HuH-7.5 (cell line): ENCODE measurements around the gene NXF1.
"Not testable (repeated sequence)": the region's sequence is repeated elsewhere in the genome, so short reads cannot be mapped to it uniquely, and the experiment has no call there.

ENCODE experiments used
- DNase-seq: peaks from one replicate; pipeline ENCODE4 v3.0.0; 2011; ENCODE audit warnings: low spot score

The NXF1 gene

GRCh38 chr11:62832336-62833234, 27.3 kb upstream of the NXF1 start, which contains the start of gene TEX54:
TSS of gene TEX54 (minus strand) at chr11:62832841.
- no peak for DNase-seq

- DNase-seq, result peak; percentile 93
These were observed 26.5 kb upstream of the NXF1 start, which contains the start of gene STX5 for GRCh38 chr11:62831520-62832335. TSS of gene STX5 (minus strand) at chr11:62832051. CDS start at chr11:62831243, 808 bp downstream.

- no peak for DNase-seq
These were observed 25.8 kb upstream of the NXF1 start for GRCh38 chr11:62830904-62831519.

GRCh38 chr11:62828130-62828529, 22.9 kb upstream of the NXF1 start:
- DNase-seq, result not testable (repeated sequence)

GRCh38 chr11:62823677-62824076, 18.4 kb upstream of the NXF1 start:
- DNase-seq, result no peak

- no peak for DNase-seq
These were observed 11.9 kb upstream of the NXF1 start for GRCh38 chr11:62817129-62817528.

- DNase-seq, result no peak
These were observed 11.3 kb upstream of the NXF1 start for GRCh38 chr11:62816557-62816956.

- no peak for DNase-seq
These were observed 6.4 kb upstream of the NXF1 start for GRCh38 chr11:62811659-62812058.

GRCh38 chr11:62810748-62811147, 5.5 kb upstream of the NXF1 start:
- DNase-seq, result no peak

GRCh38 chr11:62806611-62807121, 1.4 kb upstream of the NXF1 start:
- no peak for DNase-seq

- no peak for DNase-seq
These were observed 761 bp upstream of the NXF1 start for GRCh38 chr11:62805961-62806441.

- no peak for DNase-seq
These were observed 747 bp downstream of the NXF1 start for GRCh38 chr11:62804310-62805075.

GRCh38 chr11:62801071-62801470, 4.2 kb downstream of the NXF1 start:
- no peak for DNase-seq

GRCh38 chr11:62799486-62799885, 5.8 kb downstream of the NXF1 start:
- DNase-seq, result no peak

GRCh38 chr11:62796281-62796680, 9.0 kb downstream of the NXF1 start:
- DNase-seq, result no peak

- DNase-seq, result no peak
These were observed 11.0 kb downstream of the NXF1 start for GRCh38 chr11:62794201-62794775.

GRCh38 chr11:62792202-62792575, 13.1 kb downstream of the NXF1 start:
- DNase-seq, result no peak

- peak; percentile 90 for DNase-seq
These were observed 13.6 kb downstream of the NXF1 start, which contains the start of gene TMEM223 for GRCh38 chr11:62791501-62792201. TSS of gene TMEM223 (minus strand) at chr11:62792006. CDS start at chr11:62791994, 12 bp downstream.

GRCh38 chr11:62789576-62789975, 15.7 kb downstream of the NXF1 start:
- DNase-seq, result no peak

- DNase-seq, result no peak
These were observed 16.2 kb downstream of the NXF1 start for GRCh38 chr11:62788991-62789390.
